HUES64 (cell line): ENCODE measurements around the gene PCSK2.

Source experiments
- H3K27ac ChIP-seq: 2 replicates; pipeline ENCODE4 v1.7.0; 2013; ENCODE audit warnings: low read depth, low read length, inconsistent platforms
- H3K27me3 ChIP-seq: 2 replicates; pipeline ENCODE4 v1.6.1; 2013; ENCODE audit warnings: mild to moderate bottlenecking, low read length; ENCODE audit not compliant: insufficient read depth
- H3K36me3 ChIP-seq: 2 replicates; pipeline ENCODE4 v1.6.1; 2013; ENCODE audit warnings: mild to moderate bottlenecking, low read length; ENCODE audit not compliant: insufficient read depth
- H3K4me1 ChIP-seq: 2 replicates; pipeline ENCODE4 v1.6.1; 2013; ENCODE audit warnings: mild to moderate bottlenecking, low read length, moderate library complexity; ENCODE audit not compliant: insufficient read depth
- H3K4me3 ChIP-seq: 2 replicates; pipeline ENCODE4 v1.5.1; 2013; ENCODE audit warnings: mild to moderate bottlenecking, low read length, moderate library complexity
- H3K9ac ChIP-seq: 2 replicates; pipeline ENCODE4 v1.6.1; 2013; ENCODE audit warnings: mild to moderate bottlenecking, low read depth, low read length
- H3K9me3 ChIP-seq: 2 replicates; pipeline ENCODE4 v1.6.1; 2013; ENCODE audit warnings: low read depth, low read length; ENCODE audit not compliant: insufficient read depth
- WGBS: fragments of 150-250, 120-280 bp; methylation state at CpG from one replicate; pipeline ENCODE4 v1.1.7; 2013; ENCODE audit warnings: missing lambda C conversion rate; 5-methylcytosine and 5-hydroxymethylcytosine counted together

PCSK2 gene

GRCh38 chr20:17500826-17501225 is 274.0 kb downstream of the PCSK2 start:
- WGBS, result 93% methylated on average over 7 of the region's 7 CpGs

GRCh38 chr20:17501701-17502100 is 274.9 kb downstream of the PCSK2 start:
- Histone ChIP-seq H3K9ac (no peak overlapping the region), H3K27ac (no peak overlapping the region), H3K27me3 (no peaks in the 10 kb centered on the region), H3K4me3 (no peak overlapping the region), H3K4me1 (no peaks in the 10 kb centered on the region), H3K9me3 (no peaks in the 10 kb centered on the region), H3K36me3 (no peaks in the 10 kb centered on the region)
- WGBS, result 88% methylated on average over 9 of the region's 9 CpGs

More at GRCh38 chr20:17500826-17501225, 274.0 kb downstream of the PCSK2 start:
- H3K4me1 ChIP-seq, result no peaks in the 10 kb centered on the region
- no peaks in the 10 kb centered on the region for H3K36me3 ChIP-seq
- H3K9ac ChIP-seq, result no peak overlapping the region
- H3K9me3 ChIP-seq, result no peaks in the 10 kb centered on the region
- H3K27me3 ChIP-seq, result no peaks in the 10 kb centered on the region
- H3K27ac ChIP-seq, result no peak overlapping the region
- H3K4me3 ChIP-seq, result no peak overlapping the region

- no peaks in the 10 kb centered on the region for H3K9me3 ChIP-seq
- H3K36me3 ChIP-seq, result no peaks in the 10 kb centered on the region
- no peaks in the 10 kb centered on the region for H3K4me1 ChIP-seq
- 79% methylated on average over 4 of the region's 4 CpGs for WGBS
- no peak overlapping the region for H3K9ac ChIP-seq
- no peak overlapping the region for H3K27ac ChIP-seq
- H3K27me3 ChIP-seq, result no peaks in the 10 kb centered on the region
- H3K4me3 ChIP-seq, result no peak overlapping the region
Observed at GRCh38 chr20:17502105-17502504, 275.3 kb downstream of the PCSK2 start.

GRCh38 chr20:17503301-17504065 is 276.6 kb downstream of the PCSK2 start:
- Histone ChIP-seq H3K4me3 (no peak overlapping the region), H3K27ac (no peak overlapping the region), H3K9ac (no peak overlapping the region), H3K4me1 (no peaks in the 10 kb centered on the region), H3K27me3 (no peaks in the 10 kb centered on the region), H3K9me3 (no peaks in the 10 kb centered on the region), H3K36me3 (no peaks in the 10 kb centered on the region)
- 91% methylated on average over 5 of the region's 6 CpGs for WGBS

GRCh38 chr20:17504066-17504897 is 277.4 kb downstream of the PCSK2 start:
- Histone ChIP-seq H3K27me3 (no peaks in the 10 kb centered on the region), H3K27ac (no peak overlapping the region), H3K4me3 (no peak overlapping the region), H3K9me3 (no peaks in the 10 kb centered on the region), H3K36me3 (no peaks in the 10 kb centered on the region), H3K4me1 (no peaks in the 10 kb centered on the region), H3K9ac (no peak overlapping the region)
- WGBS, result 61% methylated on average over 22 of the region's 23 CpGs

- 8% methylated on average over 29 of the region's 30 CpGs for WGBS
- Histone ChIP-seq H3K9me3 (no peaks in the 10 kb centered on the region), H3K9ac (peak overlapping the region; percentile 39), H3K36me3 (no peaks in the 10 kb centered on the region), H3K4me1 (no peaks in the 10 kb centered on the region), H3K27ac (no peak overlapping the region), H3K4me3 (peak overlapping the region; percentile 42), H3K27me3 (no peaks in the 10 kb centered on the region)
Observed at GRCh38 chr20:17504898-17505635, 278.2 kb downstream of the PCSK2 start.

GRCh38 chr20:17505636-17506517 is 279.0 kb downstream of the PCSK2 start:
- H3K27ac ChIP-seq, result no peak overlapping the region
- no peak overlapping the region for H3K9ac ChIP-seq
- WGBS, result 94% methylated on average over 19 of the region's 19 CpGs
- H3K9me3 ChIP-seq, result no peaks in the 10 kb centered on the region
- H3K4me1 ChIP-seq, result no peaks in the 10 kb centered on the region
- no peaks in the 10 kb centered on the region for H3K36me3 ChIP-seq
- no peaks in the 10 kb centered on the region for H3K27me3 ChIP-seq
- no peak overlapping the region; the same call in 1 of the 2 replicates for H3K4me3 ChIP-seq

GRCh38 chr20:17507032-17507431 is 280.2 kb downstream of the PCSK2 start:
- Histone ChIP-seq H3K27me3 (no peaks in the 10 kb centered on the region), H3K36me3 (no peaks in the 10 kb centered on the region), H3K9ac (no peak overlapping the region), H3K4me3 (no peak overlapping the region), H3K9me3 (no peaks in the 10 kb centered on the region), H3K4me1 (no peaks in the 10 kb centered on the region), H3K27ac (no peak overlapping the region)
- 100% methylated on average over 1 of the region's 2 CpGs for WGBS

- no peaks in the 10 kb centered on the region for H3K4me1 ChIP-seq
- H3K4me3 ChIP-seq, result no peak overlapping the region
- H3K27ac ChIP-seq, result no peak overlapping the region
- no peaks in the 10 kb centered on the region for H3K27me3 ChIP-seq
- H3K36me3 ChIP-seq, result no peaks in the 10 kb centered on the region
- 93% methylated on average over 5 of the region's 5 CpGs for WGBS
- no peak overlapping the region for H3K9ac ChIP-seq
- no peaks in the 10 kb centered on the region for H3K9me3 ChIP-seq
Observed at GRCh38 chr20:17507531-17507930, 280.7 kb downstream of the PCSK2 start.

GRCh38 chr20:17508756-17509155 is 281.9 kb downstream of the PCSK2 start:
- Histone ChIP-seq H3K9me3 (no peaks in the 10 kb centered on the region), H3K9ac (no peak overlapping the region), H3K27ac (no peak overlapping the region), H3K36me3 (no peaks in the 10 kb centered on the region), H3K27me3 (no peaks in the 10 kb centered on the region), H3K4me1 (no peaks in the 10 kb centered on the region), H3K4me3 (no peak overlapping the region)
- 94% methylated on average over 18 of the region's 18 CpGs for WGBS
